Spleen (tissue), 11 donors: Measurements from ENCODE around the gene NUP210L. TPM values are rescaled to one million over a fixed set of nuclear protein-coding genes. Genes with fewer than 3 reads are reported as not detected.

Source experiments
- DNase-seq: peaks from one replicate; pipeline ENCODE4 v3.0.0-alpha.2; 2020
- H3K27ac ChIP-seq, 8 donors: fragments of 200-600 bp; sonication (generic) in 7 of 8; 1 replicate in 4 of 8; 2 replicates in 4 of 8; pipeline versions ENCODE4 v1.5.0 to v1.8.0; 2016 to 2021; ENCODE audit warnings: inconsistent platforms in 4 of 8, mild to moderate bottlenecking in 4 of 8, moderate library complexity in 1 of 8
- H3K27me3 ChIP-seq, 7 donors: fragments of 200-600 bp; sonication (generic) in 6 of 7; replicated peaks in 1 of 7; 1 replicate in 4 of 7; 2 replicates in 3 of 7; pipeline versions ENCODE4 v1.5.0 to v1.8.0; 2016 to 2021; ENCODE audit warnings: inconsistent platforms in 3 of 7, mild to moderate bottlenecking in 1 of 7
- H3K36me3 ChIP-seq, 6 donors: fragments of 200-600 bp; sonication (generic) in 5 of 6; 1 replicate in 4 of 6; 2 replicates in 2 of 6; pipeline versions ENCODE4 v1.5.0 to v1.8.0; 2016 to 2021; ENCODE audit warnings: inconsistent platforms in 2 of 6
- H3K4me1 ChIP-seq, 6 donors: fragments of 200-600 bp; sonication (generic) in 5 of 6; 1 replicate in 3 of 6; 2 replicates in 3 of 6; pipeline versions ENCODE4 v1.5.0 to v1.8.0; 2016 to 2021; ENCODE audit warnings: inconsistent platforms in 3 of 6
- H3K4me3 ChIP-seq, 8 donors: fragments of 200-600 bp; sonication (generic) in 7 of 8; 1 replicate in 4 of 8; 2 replicates in 4 of 8; pipeline versions ENCODE4 v1.5.0 to v1.8.0; 2016 to 2021; ENCODE audit warnings: inconsistent platforms in 4 of 8, mild to moderate bottlenecking in 4 of 8, moderate library complexity in 2 of 8
- H3K9me3 ChIP-seq, 8 donors: fragments of 200-600 bp; sonication (generic) in 7 of 8; 1 replicate in 4 of 8; 2 replicates in 4 of 8; pipeline versions ENCODE4 v1.5.0 to v1.8.0; 2016 to 2021; ENCODE audit warnings: inconsistent platforms in 4 of 8
- CTCF ChIP-seq, 11 experiments: fragments of 200-600 bp in 7 of 11; fragments of 450-650 bp in 4 of 11; sonication (generic) in 4 of 11; IDR thresholded peaks in 8 of 11; conservative IDR thresholded peaks in 3 of 11; 1 replicate in 7 of 11; 2 replicates in 4 of 11; pipeline versions ENCODE4 v1.4.0 to v1.8.0; 2016 to 2021; ENCODE audit warnings: antibody characterized with exemption in 11 of 11, inconsistent platforms in 4 of 11, mild to moderate bottlenecking in 1 of 11
- POLR2A ChIP-seq, 3 donors: fragments of 450-650 bp; IDR thresholded peaks; one replicate each; pipeline ENCODE4 v1.5.1; 2017; ENCODE audit warnings: antibody characterized with exemption in 3 of 3, mild to moderate bottlenecking in 1 of 3
- POLR2AphosphoS5 ChIP-seq, 3 donors: sonication (generic); formaldehyde crosslinking; IDR thresholded peaks; one replicate each; pipeline ENCODE4 v1.5.1; 2017; ENCODE audit warnings: antibody characterized with exemption in 3 of 3
- WGBS, 5 donors: extraction: QIAGEN DNeasy Blood & Tissue Kit in 3 of 5; methylation state at CpG; one replicate each; pipeline versions ENCODE4 v1.1.5 to v1.1.7; 2013 to 2018; 5-methylcytosine and 5-hydroxymethylcytosine counted together
- intact Hi-C: fragments of 100-400 bp; cut with DNase I; formaldehyde crosslinking; loops from one replicate; pipeline ENCODE4 v1.15.0; 2023; ENCODE audit warnings: low total_unique reads
- polyA plus RNA-seq, 3 donors: library from polyadenylated mRNA; stranded (reverse); fragments of 200-250 nt; gene quantifications; one replicate each; pipeline ENCODE4 v1.2.1, GENCODE V29; 2013
- total RNA-seq, 7 donors: library from RNA; depleted of rRNA in 3 of 7; stranded (reverse); fragments of >200 nt in 3 of 7; fragmentation: NEBNext Ultra II Directional in 4 of 7; extraction: Animal tissue kit (Norgen Biotek cat#: 25700) in 4 of 7; gene quantifications; one replicate each; pipeline versions ENCODE4 v1.1.0 to v1.2.1, GENCODE V29; 2016 to 2021
- donor health status: healthy with polysubstance abuse.
- donor health status: DM: no; HTN: no; CAD: no; lungs with moderate emphysema.
- donor health status: DM: no; HTN: no; CAD: no.
- donor health status: Bipolar disorder and iron deficiency.
- donor health status: healthy.
- donor health status: DM: no; HTN: no; CAD: no.
- donor health status: DM: yes; HTN: yes; CAD: no.

Gene NUP210L
- total and polyA plus RNA-seq, 10 donors, result 0.02 to 0.34 (median 0.09) TPM; not detected in 4

GRCh38 chr1:154145986-154146385, 8.9 kb downstream of the NUP210L start:
- H3K27me3 ChIP-seq, result no peaks in the 10 kb centered on the region
- no peak overlapping the region for H3K4me3 ChIP-seq
- peaks cover 0 to 14% (median 6%) of the 10 kb centered on the region in 6 donors for H3K4me1 ChIP-seq
- no peaks in the 10 kb centered on the region for H3K9me3 ChIP-seq
- H3K36me3 ChIP-seq, result no peaks in the 10 kb centered on the region
- DNase-seq, result no peak
- TF ChIP-seq CTCF (IDR thresholded peaks at IDR 0.05 in 8 of 11, conservative IDR thresholded peaks at IDR 0.05 in 3 of 11), result peak in 5 of 11 experiments; percentile 15 to 32 (median 26)
- TF ChIP-seq POLR2A (IDR thresholded peaks at IDR 0.05), result no peak
- TF ChIP-seq POLR2AphosphoS5 (IDR thresholded peaks at IDR 0.05), result no peak
- H3K27ac ChIP-seq, result no peak overlapping the region
- 52 to 100% (median 98%) methylated on average over 2 of the region's 2 CpGs for WGBS, 5 donors
- intact Hi-C loops, result loop anchor here (10.0 kb wide), 1 partner anchor 131 kb away; no protein-coding TSS in a partner anchor

GRCh38 chr1:154142358-154142757, 12.5 kb downstream of the NUP210L start:
- Histone ChIP-seq H3K9me3 (no peaks in the 10 kb centered on the region), H3K4me1 (no peaks in the 10 kb centered on the region), H3K36me3 (no peaks in the 10 kb centered on the region), H3K27me3 (no peaks in the 10 kb centered on the region), H3K4me3 (no peak overlapping the region), H3K27ac (no peak overlapping the region)
- WGBS, 5 donors, result 88 to 98% (median 96%) methylated on average over 6 of the region's 6 CpGs
- intact Hi-C loops, result loop anchor here (10.0 kb wide), 1 partner anchor 128 kb away; no protein-coding TSS in a partner anchor
- DNase-seq, result no peak
- no peak for TF ChIP-seq CTCF (IDR thresholded peaks at IDR 0.05 in 8 of 11, conservative IDR thresholded peaks at IDR 0.05 in 3 of 11)
- no peak for TF ChIP-seq POLR2A (IDR thresholded peaks at IDR 0.05)
- TF ChIP-seq POLR2AphosphoS5 (IDR thresholded peaks at IDR 0.05), result no peak

GRCh38 chr1:154141240-154141639, 13.6 kb downstream of the NUP210L start:
- Histone ChIP-seq H3K9me3 (no peaks in the 10 kb centered on the region), H3K27ac (no peak overlapping the region), H3K36me3 (no peaks in the 10 kb centered on the region), H3K27me3 (no peaks in the 10 kb centered on the region), H3K4me1 (no peaks in the 10 kb centered on the region), H3K4me3 (no peak overlapping the region)
- WGBS, 5 donors, result 54 to 63% (median 57%) methylated on average over 3 of the region's 3 CpGs
- intact Hi-C loops, result loop anchor here (10.0 kb wide), 1 partner anchor 126 kb away; no protein-coding TSS in a partner anchor
- TF ChIP-seq CTCF (IDR thresholded peaks at IDR 0.05 in 8 of 11, conservative IDR thresholded peaks at IDR 0.05 in 3 of 11) (no peak), POLR2AphosphoS5 (IDR thresholded peaks at IDR 0.05) (no peak), POLR2A (IDR thresholded peaks at IDR 0.05) (no peak)
- DNase-seq, result no peak

- H3K36me3 ChIP-seq, result no peaks in the 10 kb centered on the region
- no peak for TF ChIP-seq POLR2AphosphoS5 (IDR thresholded peaks at IDR 0.05)
- no peak for TF ChIP-seq POLR2A (IDR thresholded peaks at IDR 0.05)
- TF ChIP-seq CTCF (IDR thresholded peaks at IDR 0.05 in 8 of 11, conservative IDR thresholded peaks at IDR 0.05 in 3 of 11), result no peak
- H3K27ac ChIP-seq, result no peak overlapping the region
- no peaks in the 10 kb centered on the region for H3K9me3 ChIP-seq
- no peak for DNase-seq
- H3K27me3 ChIP-seq, result no peaks in the 10 kb centered on the region
- WGBS, 5 donors, result 80 to 96% (median 85%) methylated on average over 3 of the region's 3 CpGs
- H3K4me1 ChIP-seq, result no peaks in the 10 kb centered on the region
- H3K4me3 ChIP-seq, result no peak overlapping the region
- intact Hi-C loops, result no loop called here
These were observed 17.0 kb downstream of the NUP210L start for GRCh38 chr1:154137888-154138287.
